HG03575 (cell line): Measurements from ENCODE around the gene PPM1N.

ENCODE experiments used
- ATAC-seq: cut with Tn5 transposase; IDR thresholded peaks from one replicate; pipeline ENCODE4 v1.9.1; 2021; ENCODE audit not compliant: unreplicated experiment, insufficient number of reproducible peaks, low FRiP score; ENCODE audit errors: extremely low read depth

PPM1N gene

GRCh38 chr19:45522010-45522941 lies 24.0 kb downstream of the PPM1N start:
- ATAC-seq, result no peak

- ATAC-seq, result no peak
These were observed 25.5 kb downstream of the PPM1N start for GRCh38 chr19:45523642-45524256.

GRCh38 chr19:45524575-45525129 lies 26.4 kb downstream of the PPM1N start:
- no peak for ATAC-seq

- no peak for ATAC-seq
These were observed 27.9 kb downstream of the PPM1N start for GRCh38 chr19:45526143-45526542.

- ATAC-seq, result no peak
These were observed 28.7 kb downstream of the PPM1N start for GRCh38 chr19:45526971-45527370.

- no peak for ATAC-seq
These were observed 29.5 kb downstream of the PPM1N start for GRCh38 chr19:45527731-45528130.

GRCh38 chr19:45528149-45528743 lies 30.0 kb downstream of the PPM1N start:
- no peak for ATAC-seq

- no peak for ATAC-seq
These were observed 30.6 kb downstream of the PPM1N start for GRCh38 chr19:45528744-45529419.

- ATAC-seq, result no peak
These were observed 31.2 kb downstream of the PPM1N start for GRCh38 chr19:45529420-45529785.

- no peak for ATAC-seq
These were observed 33.1 kb downstream of the PPM1N start for GRCh38 chr19:45531349-45531748.

GRCh38 chr19:45539459-45539858 lies 41.2 kb downstream of the PPM1N start:
- no peak for ATAC-seq

- ATAC-seq, result no peak
These were observed 44.0 kb downstream of the PPM1N start for GRCh38 chr19:45542234-45542668.

GRCh38 chr19:45547211-45547770 lies 49.0 kb downstream of the PPM1N start:
- ATAC-seq, result no peak

- ATAC-seq, result no peak
These were observed 49.8 kb downstream of the PPM1N start for GRCh38 chr19:45547965-45548609.
